Measurements from ENCODE around the gene SLC12A8. TPM values are rescaled to one million over a fixed set of nuclear protein-coding genes. Genes with fewer than 3 reads are reported as not detected.

SLC12A8 gene
- total and polyA plus RNA-seq, 10 of the 15 experiments (the other 5 are each of a cell fraction or from before 2014, with no cell fraction given), result 2.5 to 71.6 (median 50.1) TPM

DNA sequence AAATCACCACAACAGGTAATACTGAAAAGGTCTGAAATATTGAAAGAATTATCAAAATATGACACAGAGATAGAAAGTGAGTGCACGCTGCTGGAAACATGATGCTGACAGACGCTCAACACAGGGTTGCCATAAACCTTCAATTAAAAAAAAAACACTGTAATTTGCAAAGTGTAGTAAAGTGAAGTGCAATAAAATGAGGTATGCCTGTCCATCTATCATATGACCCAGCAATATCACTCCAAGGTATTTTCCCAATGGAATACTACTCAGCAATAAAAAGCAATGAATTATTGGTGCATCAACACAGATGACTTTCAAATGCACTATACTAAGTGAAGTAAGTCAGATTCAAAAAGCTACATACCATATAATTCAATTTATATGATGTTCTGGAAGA is 47.6 kb upstream of the SLC12A8 start (continued):
- TF ChIP-seq ASH2L (IDR thresholded peaks at IDR 0.05; ENCODE audit: borderline replicate concordance, low read depth) (no peak), SMARCA5 (IDR thresholded peaks at IDR 0.05) (no peak), KDM1A (IDR thresholded peaks at IDR 0.05; ENCODE audit: borderline replicate concordance) (no peak), MEF2B (IDR thresholded peaks at IDR 0.05; ENCODE audit: partially characterized antibody, poor library complexity, severe bottlenecking) (no peak), MEF2A (IDR thresholded peaks at IDR 0.05; ENCODE audit: insufficient read depth, low read depth, low read length) (no peak), SP1 (IDR thresholded peaks at IDR 0.05; ENCODE audit: low read depth, low read length) (no peak), MTA3 (IDR thresholded peaks at IDR 0.05; ENCODE audit: borderline replicate concordance, low read length) (no peak), CTCF (IDR thresholded peaks at IDR 0.05 in 2 of 3, conservative IDR thresholded peaks at IDR 0.05 in 1 of 3; ENCODE audit: control insufficient read depth in 2 of 3, extremely low read depth in 1 of 3, insufficient read depth in 1 of 3, low read depth in 3 of 3, low read length in 3 of 3) (no peak), STAT1 (conservative IDR thresholded peaks at IDR 0.05) (no peak), ATF7 (IDR thresholded peaks at IDR 0.05; ENCODE audit: low read depth) (no peak)

- SMC1A ChIA-PET (ENCODE audit: uncharacterized antibody, unreplicated experiment), result no interaction called here
- H3K4me2 ChIP-seq (ENCODE audit: control insufficient read depth, insufficient read depth), result no peak overlapping the region
Measured at GRCh38 chr3:125257536-125257935, 45.0 kb upstream of the SLC12A8 start.

More at GRCh38 chr3:125257536-125257935, 45.0 kb upstream of the SLC12A8 start:
- ATAC-seq (no peak), DNase-seq (ENCODE audit: low read depth, low spot score) (no peak), FAIRE-seq (no peak)
- Histone ChIP-seq H2AFZ (ENCODE audit: control insufficient read depth, low read depth, low read length) (no peak overlapping the region), H3K79me2 (ENCODE audit: control insufficient read depth, insufficient read depth, low read length) (no peaks in the 10 kb centered on the region), H3K4me3 (no peak overlapping the region), H3K36me3 (ENCODE audit: control insufficient read depth in 2 of 2, insufficient read depth in 2 of 2, low read length in 1 of 2) (peaks cover 0 to 4% of the 10 kb centered on the region in 2 experiments; a peak in 1 of 4 replicates), H3K27me3 (replicated peaks in 1 of 2; ENCODE audit: control insufficient read depth in 2 of 2, insufficient read depth in 2 of 2, low read length in 1 of 2) (no peaks in the 10 kb centered on the region), H3K9me3 (replicated peaks; ENCODE audit: control insufficient read depth, insufficient read depth, low read length) (no peaks in the 10 kb centered on the region; the same call in none of the 3 replicates), H4K20me1 (ENCODE audit: control insufficient read depth, insufficient read depth) (no peaks in the 10 kb centered on the region), H3K4me1 (ENCODE audit: control insufficient read depth, insufficient read depth, low read length) (no peaks in the 10 kb centered on the region), H3K27ac (ENCODE audit: control insufficient read depth, insufficient read depth) (no peak overlapping the region), H3K9ac (ENCODE audit: control insufficient read depth, insufficient read depth, low read length) (no peak overlapping the region)
- ChIA-PET POLR2A (no interaction called here), CTCF (no interaction called here), RAD21 (ENCODE audit: unreplicated experiment) (no interaction called here)
- in situ Hi-C loops (cut with MboI) (no loop called here), intact Hi-C loops (cut with micrococcal nuclease; ENCODE audit: unreplicated experiment) (no loop called here)
- TF ChIP-seq MYC (IDR thresholded peaks at IDR 0.05; ENCODE audit: insufficient read depth, insufficient read length, insufficient replicate concordance, low read length, severe bottlenecking), result no peak
- BruUV-seq (replicated peaks), result no TSS peak
- WGBS (ENCODE audit: insufficient coverage, insufficient replicate concordance, low lambda C conversion rate, missing lambda C conversion rate), result 100% methylated on average over 2 of the region's 4 CpGs
